GM12872 (cell line): Measurements from ENCODE around the gene TIMM22.

ENCODE experiments used
- CTCF ChIP-seq: IDR thresholded peaks from 3 replicates; pipeline ENCODE4 v1.5.1; 2011; ENCODE audit warnings: low read depth, mild to moderate bottlenecking, low read length, moderate library complexity; ENCODE audit not compliant: insufficient read depth

The TIMM22 gene

GRCh38 chr17:1041746-1042145, 44.8 kb downstream of the TIMM22 start:
- TF ChIP-seq CTCF: no peak

GRCh38 chr17:1042486-1042885, 45.6 kb downstream of the TIMM22 start:
- TF ChIP-seq CTCF: no peak

GRCh38 chr17:1043601-1044251, 46.8 kb downstream of the TIMM22 start:
- no peak for TF ChIP-seq CTCF

GRCh38 chr17:1045456-1045855, 48.5 kb downstream of the TIMM22 start:
- TF ChIP-seq CTCF: no peak

- no peak for TF ChIP-seq CTCF
Measured at GRCh38 chr17:1047177-1047878, 50.4 kb downstream of the TIMM22 start.

GRCh38 chr17:1047879-1048470, 51.0 kb downstream of the TIMM22 start:
- TF ChIP-seq CTCF: no peak

- TF ChIP-seq CTCF: no peak
Measured at GRCh38 chr17:1049446-1050225, 52.7 kb downstream of the TIMM22 start.
